ENCODE measurements around the gene IL11. TPM values are rescaled to one million over a fixed set of nuclear protein-coding genes. Genes with fewer than 3 reads are reported as not detected.

IL11 gene
- total and polyA plus RNA-seq, 2 donors (not counting 3 experiments of a cell fraction or from before 2014, with no cell fraction given) = not detected

DNA sequence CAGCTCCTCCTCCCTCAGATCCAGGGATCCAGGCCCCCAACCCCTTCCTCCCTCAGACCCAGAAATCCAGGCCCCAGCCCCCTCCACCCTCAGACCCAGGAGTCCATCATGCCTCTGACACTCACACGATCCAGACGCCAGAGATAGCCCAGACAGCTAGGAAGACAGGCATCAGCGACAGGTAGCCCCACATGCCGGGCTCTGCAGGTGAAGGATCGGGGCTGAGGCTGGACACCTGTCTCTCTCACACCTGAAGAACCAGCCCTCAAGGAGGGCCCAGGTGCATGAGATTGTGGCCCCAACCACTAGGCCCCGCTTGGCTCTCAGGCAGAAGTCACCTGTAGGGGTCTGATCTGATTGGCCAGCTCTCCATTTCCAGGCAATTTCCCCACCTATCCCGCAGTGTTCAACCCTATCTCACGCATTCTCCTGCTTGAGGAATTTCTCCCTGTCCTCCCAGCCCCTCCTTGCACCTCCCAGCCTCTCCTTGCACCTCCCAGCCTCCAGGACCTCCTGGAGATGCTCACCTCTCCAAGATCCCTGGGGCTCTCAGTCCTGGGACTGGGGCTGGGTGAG is 49.3 kb downstream of the IL11 start:
- POLR2A ChIA-PET = interaction anchor here (0.6 kb wide), 1 partner anchor 61 kb away, joined by 7 read pairs; no protein-coding TSS in a partner anchor

More for the DNA sequence above, 49.3 kb downstream of the IL11 start:
- no peak overlapping the region for H2AFZ ChIP-seq (ENCODE audit: low read depth, low read length)
- dilution Hi-C loops (cut with MboI; ENCODE audit: extremely low pct_ligation_motif_present, low sequenced_read_pairs) = no loop called here
- intact Hi-C loops (cut with micrococcal nuclease) = no loop called here
- H4K20me1 ChIP-seq (replicated peaks; ENCODE audit: control insufficient read depth, extremely low read depth, insufficient read depth, low read length) = no peaks in the 10 kb centered on the region
- no peak for FAIRE-seq
- H3K9me3 ChIP-seq (replicated peaks; ENCODE audit: control insufficient read depth, insufficient read depth, low read length) = no peaks in the 10 kb centered on the region
- no peak for DNase-seq (ENCODE audit: low read depth, low spot score)
- no peak overlapping the region for H3K4me3 ChIP-seq (replicated peaks in 1 of 3; ENCODE audit: insufficient read depth in 1 of 3, low read depth in 1 of 3, low read length in 3 of 3)
- no peaks in the 10 kb centered on the region for H3K36me3 ChIP-seq (ENCODE audit: control insufficient read depth in 2 of 2, extremely low read depth in 1 of 2, insufficient read depth in 2 of 2, low read length in 2 of 2)
- H3K27me3 ChIP-seq (ENCODE audit: control insufficient read depth in 2 of 2, insufficient read depth in 2 of 2, low read length in 2 of 2) = peaks cover 0 to 2% of the 10 kb centered on the region in 2 experiments
- no peaks in the 10 kb centered on the region for H3K9me1 ChIP-seq (replicated peaks; ENCODE audit: control insufficient read depth, extremely low read depth, insufficient read depth, low read length)
- no peaks in the 10 kb centered on the region for H3K79me2 ChIP-seq (ENCODE audit: control insufficient read depth, insufficient read depth, low read length)
- no TSS peak for BruUV-seq (replicated peaks)
- no peaks in the 10 kb centered on the region for H3K4me1 ChIP-seq (ENCODE audit: control insufficient read depth, extremely low read depth, insufficient read depth, low read length)
- no peak overlapping the region for H3K9ac ChIP-seq (replicated peaks; ENCODE audit: extremely low read depth, insufficient read depth, low read length)
- no peak overlapping the region for H3K4me2 ChIP-seq (ENCODE audit: insufficient read depth, low read length)
- H3K27ac ChIP-seq (ENCODE audit: insufficient read depth, low read depth, low read length) = no peak overlapping the region
- CTCF ChIA-PET = interaction anchor here (1.0 to 3.0 kb wide), 5 partner anchors 12 to 97 kb away, joined by 3 to 17 read pairs (median 6); partner anchors contain the start of gene KMT5C
- TF ChIP-seq MAX (IDR thresholded peaks at IDR 0.05; ENCODE audit: insufficient read depth, insufficient read length) (no peak), CTCF (IDR thresholded peaks at IDR 0.05; ENCODE audit: extremely low read depth in 1 of 2, insufficient read depth in 1 of 2, low read depth in 1 of 2, low read length in 2 of 2) (no peak)
